IMR-90 (cell line): ENCODE results near the gene ATP6V0E2.
"Not testable (repeated sequence)": the region's sequence is repeated elsewhere in the genome, so short reads cannot be mapped to it uniquely, and the experiment has no call there.

Experiments
- POLR2A ChIP-seq: IDR thresholded peaks from 2 replicates; pipeline ENCODE4 v1.6.1; 2012; ENCODE audit warnings: mild to moderate bottlenecking, low read depth, low read length
- RAD21 ChIP-seq: IDR thresholded peaks from 2 replicates; pipeline ENCODE4 v1.6.1; 2012; ENCODE audit warnings: low read length, improper control_type of control experiment
- RFX5 ChIP-seq: IDR thresholded peaks from 2 replicates; pipeline ENCODE4 v1.8.0; 2012; ENCODE audit warnings: low read depth, mild to moderate bottlenecking, low read length, moderate library complexity
- TF ChIP-seq, protein P1 (sequence below): conservative IDR thresholded peaks from 2 replicates; pipeline ENCODE4 v1.5.1; 2012; ENCODE audit warnings: mild to moderate bottlenecking, low read depth, low read length, improper control_type of control experiment

DNA sequence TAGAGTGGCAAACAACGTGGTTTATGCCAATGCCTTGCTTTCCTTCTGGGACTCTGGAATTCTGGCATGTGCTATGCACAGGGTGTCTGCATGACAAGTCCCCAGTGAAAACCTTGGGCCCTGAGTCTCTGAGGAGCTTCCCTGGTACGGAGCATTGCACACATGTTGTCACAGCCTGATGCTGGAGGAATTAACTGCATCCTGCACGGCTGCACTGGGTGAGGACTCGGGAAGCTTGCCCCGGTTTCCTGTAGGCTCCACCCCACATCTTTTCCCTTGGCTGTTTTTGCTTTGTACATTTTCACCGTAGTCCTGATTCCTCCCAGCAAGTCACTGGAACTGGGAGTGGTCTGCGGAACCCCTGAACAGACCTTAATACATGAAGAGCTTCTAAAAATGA lies 52.6 kb downstream of the ATP6V0E2 start:
- not testable (repeated sequence) for TF ChIP-seq RAD21, POLR2A, RFX5
- TF ChIP-seq, protein P1, sequence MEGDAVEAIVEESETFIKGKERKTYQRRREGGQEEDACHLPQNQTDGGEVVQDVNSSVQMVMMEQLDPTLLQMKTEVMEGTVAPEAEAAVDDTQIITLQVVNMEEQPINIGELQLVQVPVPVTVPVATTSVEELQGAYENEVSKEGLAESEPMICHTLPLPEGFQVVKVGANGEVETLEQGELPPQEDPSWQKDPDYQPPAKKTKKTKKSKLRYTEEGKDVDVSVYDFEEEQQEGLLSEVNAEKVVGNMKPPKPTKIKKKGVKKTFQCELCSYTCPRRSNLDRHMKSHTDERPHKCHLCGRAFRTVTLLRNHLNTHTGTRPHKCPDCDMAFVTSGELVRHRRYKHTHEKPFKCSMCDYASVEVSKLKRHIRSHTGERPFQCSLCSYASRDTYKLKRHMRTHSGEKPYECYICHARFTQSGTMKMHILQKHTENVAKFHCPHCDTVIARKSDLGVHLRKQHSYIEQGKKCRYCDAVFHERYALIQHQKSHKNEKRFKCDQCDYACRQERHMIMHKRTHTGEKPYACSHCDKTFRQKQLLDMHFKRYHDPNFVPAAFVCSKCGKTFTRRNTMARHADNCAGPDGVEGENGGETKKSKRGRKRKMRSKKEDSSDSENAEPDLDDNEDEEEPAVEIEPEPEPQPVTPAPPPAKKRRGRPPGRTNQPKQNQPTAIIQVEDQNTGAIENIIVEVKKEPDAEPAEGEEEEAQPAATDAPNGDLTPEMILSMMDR = not testable (repeated sequence)
